Stimulated activated naive CD4-positive, alpha-beta T cell (primary cell): ENCODE measurements around the gene AAGAB.

Experiments used
- DNase-seq, 6 experiments: peaks; one replicate each; lab custom pipeline; 2025; lab: John Stamatoyannopoulos, UW

Gene AAGAB

DNA sequence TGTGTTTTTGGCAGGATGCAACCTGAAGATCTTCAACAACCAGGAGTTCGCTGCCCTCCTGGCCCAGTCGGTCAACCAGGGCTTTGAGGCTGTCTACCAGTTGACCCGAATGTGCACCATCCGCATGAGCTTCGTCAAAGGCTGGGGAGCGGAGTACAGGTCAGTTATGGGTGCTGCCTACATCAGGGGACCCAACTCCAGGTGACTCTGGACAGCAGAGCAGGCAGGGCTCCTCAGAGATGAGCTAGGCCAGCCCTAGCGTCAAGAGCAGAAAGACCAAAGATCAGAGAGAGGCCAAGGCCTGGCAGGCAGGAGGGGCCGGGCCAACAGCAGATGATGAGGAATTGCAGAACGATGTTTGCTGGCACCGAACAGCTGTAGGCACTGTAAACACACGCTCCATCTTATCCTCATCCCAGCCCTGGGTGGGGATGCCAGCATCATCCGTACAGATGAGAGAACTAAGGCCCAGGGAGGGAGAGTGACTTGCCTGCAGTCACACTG lies 67.1 kb downstream of the AAGAB start:
- DNase-seq: no peak

DNA sequence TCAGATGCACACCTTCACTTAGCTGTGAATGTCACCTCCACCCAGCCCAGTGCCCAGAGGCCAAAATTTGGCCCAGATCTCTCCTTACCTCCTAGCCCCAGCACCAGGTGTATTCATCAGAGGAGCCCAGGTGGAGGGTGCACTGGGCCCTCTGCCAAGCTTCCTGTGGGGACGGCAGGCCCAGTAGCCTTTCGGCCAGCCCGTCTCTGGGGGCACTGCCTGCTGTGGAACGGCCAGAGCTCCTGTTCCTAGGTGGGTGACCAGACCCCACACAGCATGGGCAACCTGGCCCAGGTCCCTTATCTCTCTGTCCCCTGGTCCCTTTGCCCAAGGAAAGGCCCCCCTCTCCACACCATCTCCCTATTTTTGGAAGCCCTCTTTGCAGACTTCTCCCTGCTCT lies 67.8 kb downstream of the AAGAB start:
- no peak for DNase-seq

DNA sequence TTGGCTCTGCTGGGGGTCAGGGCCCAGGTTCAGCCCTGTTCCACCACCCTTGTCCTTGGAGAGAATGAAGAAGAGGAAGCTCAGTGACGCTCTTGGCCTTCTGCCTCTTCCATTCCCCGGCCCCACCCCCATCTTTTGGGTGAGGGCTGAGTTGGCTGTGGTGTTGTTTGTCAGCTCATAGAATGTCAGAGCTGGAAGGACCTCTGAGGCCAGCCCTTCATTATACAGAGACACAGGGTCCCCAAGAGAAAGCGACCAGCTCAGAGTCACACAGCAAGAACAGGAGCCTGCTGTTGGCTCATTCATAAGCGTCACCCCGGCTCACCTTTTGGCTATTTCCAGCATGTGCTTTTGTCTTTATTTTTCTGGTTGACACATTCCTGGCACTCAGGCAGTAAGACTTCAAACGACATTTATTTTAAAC lies 68.2 kb downstream of the AAGAB start:
- no peak for DNase-seq

DNA sequence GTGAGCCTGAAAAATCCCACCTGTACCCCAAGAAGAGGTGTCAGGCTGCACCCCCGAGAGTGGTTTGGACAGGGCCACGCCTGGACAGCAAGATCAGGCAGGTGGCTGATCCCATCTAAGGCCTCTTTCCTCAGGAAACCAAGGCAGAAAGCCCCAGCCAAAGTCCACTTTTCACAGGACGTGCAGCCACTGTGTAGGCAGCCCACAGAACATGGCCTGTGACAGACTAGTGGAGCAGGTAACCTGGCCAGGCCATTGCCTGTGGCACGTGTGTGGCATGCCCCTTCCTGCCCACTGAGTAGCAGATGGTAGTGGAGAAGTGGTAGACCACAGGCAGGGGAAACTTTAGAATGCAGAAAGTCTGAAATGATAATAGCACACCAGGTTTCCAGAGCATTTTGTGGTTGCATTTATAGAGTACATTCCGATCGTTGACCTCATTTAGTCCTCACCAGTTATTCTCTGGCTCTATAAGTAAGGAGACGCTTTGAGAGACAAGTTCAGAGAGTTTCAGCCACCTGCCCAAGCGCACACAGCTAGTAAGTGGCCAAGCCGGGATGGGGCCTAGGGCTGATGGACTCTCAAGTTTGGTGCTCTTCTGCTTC lies 68.7 kb downstream of the AAGAB start:
- DNase-seq: no peak

DNA sequence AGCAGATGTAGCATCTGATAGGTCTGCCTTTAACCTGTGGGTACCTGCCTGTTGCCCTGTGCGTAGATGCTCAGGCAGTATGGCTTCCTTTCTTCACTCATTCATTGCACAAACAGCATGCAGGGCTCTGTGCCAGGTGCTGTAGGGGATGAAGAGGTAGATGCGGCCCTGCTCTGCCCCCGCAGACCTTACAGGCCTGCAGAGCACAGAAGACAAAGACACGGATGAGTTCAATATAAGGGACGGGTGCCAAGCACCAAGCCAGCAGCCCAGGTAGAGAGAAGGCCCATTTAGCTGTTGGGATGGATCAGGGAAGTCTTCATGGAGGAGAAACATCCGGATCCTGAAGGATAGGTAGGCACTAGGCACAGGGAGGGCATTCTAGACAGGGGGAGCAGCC lies 69.4 kb downstream of the AAGAB start:
- DNase-seq: no peak

DNA sequence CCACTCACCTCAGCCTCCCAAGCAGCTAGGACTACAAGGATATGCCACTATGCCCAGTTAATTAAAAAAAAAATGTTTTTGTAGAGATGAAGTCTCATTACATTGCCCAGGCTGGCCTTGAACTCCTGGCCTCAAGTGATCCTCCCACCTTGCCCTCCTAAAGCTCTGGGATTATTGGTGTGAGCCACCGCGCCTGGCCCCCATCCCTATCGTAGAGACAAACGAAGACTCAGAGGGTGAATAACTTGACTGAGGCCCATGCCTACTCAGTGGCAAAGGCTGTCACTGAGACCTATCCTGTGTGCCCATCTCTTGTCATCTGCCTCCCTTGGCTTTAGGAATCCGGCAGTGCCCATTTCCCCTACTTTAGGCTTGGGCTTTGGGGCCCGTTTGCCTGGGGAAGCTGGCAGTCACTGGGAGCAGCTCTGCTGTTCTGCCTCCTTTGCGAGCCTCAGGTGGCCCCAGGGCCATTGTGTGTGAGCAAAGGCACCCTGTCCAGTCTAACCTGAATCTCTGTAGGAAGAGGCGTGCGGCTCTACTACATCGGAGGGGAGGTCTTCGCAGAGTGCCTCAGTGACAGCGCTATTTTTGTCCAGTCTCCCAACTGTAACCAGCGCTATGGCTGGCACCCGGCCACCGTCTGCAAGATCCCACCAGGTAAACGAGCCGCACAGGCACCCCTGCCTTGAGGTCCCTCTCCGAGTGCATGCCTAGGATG lies 70.1 kb downstream of the AAGAB start:
- no peak for DNase-seq

DNA sequence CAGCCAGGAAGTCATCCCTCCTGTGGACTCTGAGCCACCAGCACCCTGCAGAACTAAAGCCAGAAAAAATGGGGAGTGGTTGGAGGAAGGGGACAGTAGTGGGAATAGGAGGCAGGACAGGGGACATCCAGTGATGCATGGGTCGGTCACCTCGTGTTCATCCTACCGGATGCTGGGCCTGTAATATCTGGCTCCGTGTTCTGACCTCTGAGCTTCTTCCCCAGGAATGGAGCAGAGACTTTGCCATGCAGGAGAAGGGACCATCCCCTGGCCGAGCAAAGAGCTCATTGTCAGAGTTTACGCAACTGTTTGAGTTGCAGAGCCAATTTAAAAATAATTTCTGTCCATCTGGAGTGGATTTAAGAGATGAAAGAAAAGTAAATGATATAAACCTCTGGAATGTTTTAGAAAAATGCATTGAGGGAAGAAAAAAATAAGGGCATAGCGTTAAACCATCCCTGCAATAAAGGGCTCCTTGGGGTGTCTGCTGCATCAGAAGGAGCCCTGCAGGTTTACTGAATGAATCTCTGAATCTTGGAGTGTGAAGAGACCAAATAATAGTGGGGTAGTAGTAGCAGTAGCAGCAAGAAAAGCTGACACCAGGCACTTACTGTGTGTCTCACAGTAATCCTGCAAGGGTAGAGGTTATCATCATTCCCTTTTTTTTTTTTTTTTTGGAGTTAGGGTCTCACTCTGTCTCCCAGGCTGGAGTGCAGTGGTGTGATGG lies 70.9 kb downstream of the AAGAB start:
- no peak for DNase-seq

DNA sequence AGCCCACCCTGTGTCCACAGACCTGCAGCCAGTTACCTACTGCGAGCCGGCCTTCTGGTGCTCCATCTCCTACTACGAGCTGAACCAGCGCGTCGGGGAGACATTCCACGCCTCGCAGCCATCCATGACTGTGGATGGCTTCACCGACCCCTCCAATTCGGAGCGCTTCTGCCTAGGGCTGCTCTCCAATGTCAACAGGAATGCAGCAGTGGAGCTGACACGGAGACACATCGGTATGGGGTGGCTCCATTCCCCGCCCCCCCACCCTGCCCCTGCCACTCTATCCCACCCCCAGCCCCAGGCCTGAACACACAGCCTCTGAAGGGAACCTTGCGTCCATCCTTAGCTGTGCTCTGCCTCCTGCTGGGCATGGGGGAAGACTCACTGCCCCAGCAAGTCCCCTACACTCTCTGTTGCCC lies 73.2 kb downstream of the AAGAB start:
- no peak for DNase-seq

DNA sequence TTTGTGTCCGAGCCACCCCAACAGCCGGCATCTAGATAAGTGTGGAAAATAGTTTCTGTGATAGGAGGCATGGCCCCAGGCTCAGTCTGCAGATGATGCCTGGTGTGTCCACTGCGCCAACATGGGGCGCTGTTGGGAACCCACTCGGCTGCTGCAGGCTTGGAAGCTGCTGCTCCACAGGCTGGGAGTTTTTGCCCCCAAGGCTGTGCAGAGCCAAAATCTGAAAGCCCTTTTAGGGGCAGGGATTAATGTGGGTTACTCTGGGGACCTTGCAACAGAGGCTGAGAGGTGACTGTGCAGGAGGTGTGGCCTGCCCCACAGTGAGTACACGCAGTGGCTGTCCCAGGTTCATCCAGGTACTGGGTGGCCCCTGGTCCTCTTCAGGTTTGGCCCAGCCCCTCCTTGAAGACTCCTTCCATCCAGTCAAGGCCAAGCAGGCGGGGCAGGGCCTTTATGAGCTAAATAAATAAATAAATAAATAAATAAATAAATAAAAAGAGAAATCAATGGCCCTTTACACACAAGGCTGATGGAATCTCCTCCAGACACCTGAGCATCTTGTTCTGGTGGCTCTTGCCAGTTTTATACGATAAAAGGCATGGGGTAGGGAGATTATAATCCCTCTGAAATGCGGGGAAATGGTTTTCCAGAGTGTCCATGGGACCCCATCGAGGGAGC lies 73.8 kb downstream of the AAGAB start:
- no peak for DNase-seq

DNA sequence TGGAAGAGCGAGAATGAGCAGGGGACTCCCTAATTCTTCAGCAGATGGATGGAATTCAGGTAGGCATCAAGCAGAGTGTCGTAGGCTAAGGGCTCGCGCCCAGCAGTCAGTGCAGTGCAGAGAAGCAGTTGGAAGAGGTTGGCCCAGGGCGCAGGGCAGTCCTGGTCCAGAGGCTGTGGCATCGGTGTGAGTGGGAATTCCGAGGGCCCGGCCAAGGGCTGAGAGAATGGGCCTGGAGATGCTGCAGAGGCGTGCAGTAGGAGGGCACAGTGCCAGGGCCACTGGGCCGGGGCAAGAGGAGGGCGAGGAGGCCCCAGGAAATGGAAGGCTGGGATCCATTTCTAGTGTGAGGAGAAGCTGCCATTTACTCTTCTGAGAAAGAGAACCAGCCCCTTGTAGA lies 74.4 kb downstream of the AAGAB start:
- DNase-seq: no peak

DNA sequence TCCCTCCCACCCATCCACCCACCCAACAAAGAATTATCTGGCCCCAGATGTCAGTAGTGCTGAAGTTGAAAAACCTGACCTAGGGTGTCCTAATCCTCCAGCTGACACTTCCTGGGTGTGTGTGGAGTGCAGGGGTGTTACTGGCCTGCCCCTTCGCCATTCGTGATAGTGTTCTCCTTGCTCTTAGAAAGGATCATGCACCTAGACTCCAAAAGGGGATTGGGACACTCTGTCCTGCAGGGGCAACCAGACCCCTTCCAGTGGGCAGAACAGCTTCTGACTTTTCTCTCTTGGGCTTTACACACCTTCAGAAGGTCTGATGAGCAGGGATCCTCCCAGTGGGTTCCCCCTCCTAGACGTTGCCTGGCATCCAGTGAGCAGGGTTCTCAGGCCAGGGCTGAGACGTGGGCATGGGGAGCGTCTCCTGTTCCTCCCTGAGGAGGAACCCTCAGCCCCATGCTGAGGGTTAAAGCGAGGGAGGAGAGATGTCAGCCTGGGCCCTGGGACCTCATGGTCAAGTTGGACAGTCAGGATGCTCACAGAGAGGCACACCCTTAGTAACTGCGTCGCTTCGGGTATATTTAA lies 75.0 kb downstream of the AAGAB start:
- DNase-seq: no peak

DNA sequence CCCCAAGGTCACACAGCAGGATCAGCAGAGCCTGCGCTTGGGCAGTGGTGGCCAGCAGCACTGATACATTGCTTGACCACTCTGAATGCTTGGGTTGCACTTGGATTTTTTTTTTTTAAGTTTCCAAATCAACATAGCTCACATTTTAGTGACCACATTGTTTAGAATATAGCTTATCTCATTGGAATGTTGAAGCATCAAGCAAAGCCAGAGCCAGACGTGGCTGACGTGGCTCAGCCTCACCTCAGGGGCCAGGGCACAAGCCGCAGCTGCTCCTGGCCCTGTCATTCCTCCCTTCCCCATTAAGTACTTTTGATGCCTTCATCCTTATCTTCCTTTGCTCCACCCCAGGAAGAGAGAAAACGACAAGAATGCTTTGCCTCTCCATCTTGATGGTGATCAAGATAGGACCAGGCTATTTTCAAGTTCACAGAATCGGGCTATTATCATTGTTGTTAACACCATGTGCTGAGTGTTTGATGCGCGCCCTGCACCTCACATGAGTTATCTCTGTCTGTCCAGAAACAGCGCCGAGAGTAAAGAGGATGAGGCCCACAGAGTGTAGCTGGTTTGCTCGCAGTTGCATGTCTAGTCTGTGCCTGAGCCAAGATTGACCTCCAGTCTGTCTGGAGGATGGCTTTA lies 75.8 kb downstream of the AAGAB start:
- no peak for DNase-seq

DNA sequence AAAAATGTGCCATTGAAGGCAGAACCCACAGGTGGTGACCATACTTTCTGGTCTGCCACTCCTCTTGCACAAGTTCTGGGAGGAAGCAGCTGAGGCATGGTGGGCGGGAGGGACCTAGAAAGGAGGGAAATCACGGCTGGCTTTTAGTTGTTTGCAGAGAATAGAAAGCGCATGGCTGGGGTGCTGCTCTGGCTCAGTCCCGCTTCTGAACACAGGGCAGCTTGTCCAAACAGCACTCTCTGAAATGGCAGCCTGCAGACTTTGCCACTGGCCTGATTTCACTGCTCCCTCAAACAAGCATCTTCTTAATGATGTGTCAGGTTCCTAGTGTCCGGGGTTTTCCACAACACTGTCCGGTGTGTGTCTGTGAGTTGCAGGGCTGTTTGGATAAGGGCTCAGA lies 76.7 kb downstream of the AAGAB start:
- DNase-seq: no peak

DNA sequence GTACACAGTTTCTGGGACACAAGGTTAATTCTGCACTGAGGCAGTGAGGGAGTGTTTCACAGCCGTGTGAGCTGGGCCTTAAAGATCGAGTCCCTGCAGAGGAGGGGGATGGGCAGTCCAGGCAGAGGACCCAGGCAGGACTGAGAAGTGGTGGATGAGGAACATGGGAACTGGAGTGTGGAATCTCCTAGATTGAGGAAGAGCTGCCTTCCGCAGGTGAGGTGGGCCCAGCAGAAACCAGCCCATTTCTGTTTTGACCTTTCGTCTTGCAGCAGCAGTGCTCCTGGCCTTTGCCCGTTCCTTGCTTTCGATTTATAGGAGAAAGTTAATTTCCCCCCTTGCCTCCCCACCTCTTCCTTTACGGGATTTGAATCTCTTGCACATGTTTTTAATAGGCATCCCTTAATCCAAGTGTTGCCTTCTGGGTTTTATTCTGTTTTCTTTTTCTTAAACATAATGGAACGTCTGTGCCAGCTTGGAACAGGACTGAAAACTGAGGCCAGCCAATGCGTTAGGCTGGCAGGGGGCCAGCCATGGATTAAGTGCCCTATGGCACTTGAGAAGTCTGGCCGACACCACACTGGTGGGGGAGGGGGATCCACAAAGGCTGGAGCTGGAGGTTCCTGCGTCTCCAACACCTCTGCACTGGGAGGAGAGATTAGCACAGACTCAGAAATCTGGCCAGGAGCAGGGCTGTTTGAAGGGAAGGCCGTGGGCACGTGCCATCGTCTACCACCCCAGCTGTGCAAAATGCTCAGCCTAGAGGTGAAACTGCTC lies 78.1 kb downstream of the AAGAB start:
- no peak for DNase-seq

DNA sequence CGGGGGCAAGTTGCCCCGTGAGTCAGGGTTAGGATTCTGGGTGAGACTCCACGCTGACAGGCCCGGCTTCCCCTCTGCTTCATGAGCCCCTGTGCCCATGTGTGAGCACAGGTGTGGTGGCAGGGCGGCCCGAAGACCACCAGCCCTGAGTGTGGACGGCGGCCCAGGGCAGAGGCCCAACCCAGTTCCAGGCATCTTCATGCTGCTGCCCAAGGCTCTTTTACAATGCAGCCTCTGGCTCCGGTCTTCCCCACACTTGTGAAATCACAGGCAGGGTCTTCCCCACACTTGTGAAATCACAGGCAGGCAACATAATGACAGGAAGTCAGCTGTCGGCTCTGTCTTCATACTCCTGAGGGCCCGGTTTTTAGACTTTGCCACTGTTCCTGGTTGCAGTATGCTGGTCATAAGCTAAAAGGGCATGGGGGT lies 78.8 kb downstream of the AAGAB start:
- no peak for DNase-seq

DNA sequence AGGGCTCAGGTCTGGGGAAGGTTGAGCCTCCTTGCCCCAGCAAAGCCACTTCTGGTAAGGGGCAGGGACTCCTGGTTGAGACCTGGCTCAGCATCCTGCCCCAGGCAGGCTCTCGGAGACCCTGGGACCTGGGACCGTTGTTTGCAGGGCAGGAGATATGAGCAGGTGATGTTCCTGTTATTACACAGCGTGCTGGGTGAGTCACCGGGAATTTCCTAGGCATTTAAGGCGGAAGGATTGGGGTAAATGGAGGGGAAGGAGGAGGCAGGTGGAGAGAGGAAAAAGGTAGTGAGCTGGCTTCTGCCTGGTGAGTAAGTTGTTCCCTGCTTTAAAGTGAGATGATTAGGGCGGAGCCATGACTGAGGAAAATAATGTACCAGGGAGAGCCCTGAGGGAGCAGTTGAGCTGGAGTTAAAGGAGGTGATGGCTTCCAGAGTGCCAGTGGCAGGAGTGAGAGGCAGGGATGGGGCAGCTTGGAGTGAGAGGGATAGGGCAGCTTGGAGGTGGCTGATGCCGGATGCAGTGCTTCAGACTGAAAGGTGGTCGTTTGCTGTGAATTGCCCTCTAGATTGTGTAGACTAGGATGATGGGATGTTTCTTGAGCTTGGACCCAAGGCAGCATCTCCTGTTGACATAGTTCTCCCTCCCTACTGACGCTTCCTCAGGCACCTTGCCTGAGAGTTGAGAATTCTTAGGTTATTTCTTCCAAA lies 79.4 kb downstream of the AAGAB start:
- DNase-seq: no peak

DNA sequence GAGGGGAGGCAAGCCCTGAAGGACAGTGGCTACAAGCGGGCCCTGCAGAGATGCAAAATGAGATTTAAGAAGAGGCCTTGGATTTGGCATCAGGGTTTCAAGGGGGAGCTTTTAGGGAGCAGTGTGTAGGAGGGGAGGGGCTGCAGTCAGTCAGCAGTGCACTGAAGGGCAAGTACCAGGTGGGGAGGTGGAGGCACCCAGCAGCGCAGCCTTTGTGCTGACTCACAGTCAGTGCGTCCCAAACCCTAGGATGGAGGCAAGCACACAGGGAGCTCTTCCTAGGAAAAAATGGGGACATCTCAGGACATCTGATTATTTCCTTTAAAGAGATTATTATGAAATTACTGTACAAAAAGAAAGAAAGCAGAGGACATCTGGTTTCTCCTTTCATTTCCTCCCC lies 80.0 kb downstream of the AAGAB start:
- DNase-seq: no peak

DNA sequence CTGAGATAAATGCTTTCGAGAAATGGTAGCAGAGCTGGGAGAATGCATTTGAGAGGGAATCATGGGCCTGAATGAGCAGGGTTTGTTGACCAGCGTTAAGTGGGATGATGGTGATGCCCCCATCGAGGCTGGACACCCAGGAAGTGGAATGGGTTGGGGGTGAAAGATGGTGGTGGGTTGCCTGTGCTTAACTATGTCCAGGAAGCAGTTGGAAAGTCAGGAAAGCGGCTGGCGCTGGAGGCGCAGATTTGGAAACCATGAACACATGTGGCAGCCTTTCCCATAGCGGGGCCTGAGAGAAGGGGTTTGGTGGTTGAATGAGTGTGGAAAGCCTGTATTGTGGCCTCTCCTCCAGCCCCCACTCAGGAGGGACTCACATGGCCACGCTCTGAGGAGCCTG lies 80.7 kb downstream of the AAGAB start:
- DNase-seq: no peak

DNA sequence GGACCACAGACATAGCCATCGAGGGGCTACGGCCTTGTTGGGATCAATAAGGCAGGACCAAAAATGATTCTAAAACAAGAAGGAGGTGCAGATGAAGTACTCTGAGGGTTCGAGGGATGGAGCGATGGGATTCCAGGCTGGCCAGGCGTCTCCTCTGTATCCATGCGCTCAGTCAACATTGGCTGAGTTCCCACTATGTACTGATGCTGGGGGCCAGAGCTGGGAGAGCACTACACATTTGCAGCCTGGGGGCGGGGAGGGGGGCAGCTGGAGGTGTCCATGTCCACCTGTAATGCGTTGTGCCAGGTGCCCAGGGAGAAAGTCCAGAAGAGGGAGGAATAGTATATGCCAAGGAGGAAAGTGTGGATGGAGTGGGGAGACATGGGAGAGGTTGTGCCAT lies 81.5 kb downstream of the AAGAB start:
- DNase-seq: no peak

DNA sequence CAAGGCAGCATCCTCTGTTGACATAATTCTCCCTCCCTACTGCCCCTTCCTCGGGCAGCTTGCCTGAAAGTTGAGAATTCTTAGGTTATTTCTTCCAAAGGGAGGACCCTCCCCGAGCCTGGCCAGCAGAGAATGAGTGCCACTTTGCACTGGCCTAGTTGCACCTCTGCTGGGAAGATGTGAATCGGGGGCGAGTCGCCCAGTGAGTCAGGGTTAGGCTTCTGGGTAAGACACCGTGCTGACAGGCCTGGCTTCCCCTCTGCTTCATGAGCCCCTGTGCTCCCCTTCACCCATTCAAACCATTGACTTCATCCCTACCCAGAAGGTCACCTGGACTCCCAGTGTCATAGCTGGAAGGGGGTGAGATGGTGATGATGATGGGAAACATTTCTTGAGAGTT lies 82.3 kb downstream of the AAGAB start:
- DNase-seq: no peak
